Activated T-helper 1 cell treated with anti-CD3 and anti-CD28 coated beads, Interleukin-12 subunit alpha, Interleukin-12 subunit beta, Interleukin-2, Interleukin-4 antibody, amounts not matched to agents 30 ng/mL and 10 ng/mL and 1 ng/mL, durations not matched to agents 14 hours and 24 hours and 36 hours (primary cell): ENCODE measurements around the gene KRT77. TPM values are rescaled to one million over a fixed set of nuclear protein-coding genes. Genes with fewer than 3 reads are reported as not detected.
"Not testable (repeated sequence)": the region's sequence is repeated elsewhere in the genome, so short reads cannot be mapped to it uniquely, and the experiment has no call there.

Experiments
- DNase-seq: peaks from one replicate; pipeline ENCODE4 v3.0.0; 2021; ENCODE audit warnings: low spot score
- H3K27ac Mint-ChIP-seq: one replicate; pipeline ENCODE4 v1.8.0; 2021; ENCODE audit warnings: mild to moderate bottlenecking, mixed read lengths
- H3K27me3 Mint-ChIP-seq: one replicate; pipeline ENCODE4 v1.8.0; 2022; ENCODE audit warnings: mild to moderate bottlenecking, moderate library complexity, mixed read lengths; ENCODE audit not compliant: insufficient read depth
- H3K36me3 Mint-ChIP-seq: one replicate; pipeline ENCODE4 v1.8.0; 2021; ENCODE audit warnings: low read depth, mixed read lengths
- H3K4me1 Mint-ChIP-seq: one replicate; pipeline ENCODE4 v1.8.0; 2021; ENCODE audit warnings: low read depth, mixed read lengths
- H3K4me3 Mint-ChIP-seq: one replicate; pipeline ENCODE4 v1.8.0; 2021; ENCODE audit warnings: mild to moderate bottlenecking, moderate library complexity, mixed read lengths
- H3K9me3 Mint-ChIP-seq: one replicate; pipeline ENCODE4 v1.8.0; 2021; ENCODE audit warnings: mixed read lengths
- intact Hi-C: fragments of 100-400 bp; cut with micrococcal nuclease; formaldehyde crosslinking; loops from one replicate; pipeline ENCODE4 v1.15.1; 2024
- total RNA-seq: library from RNA; stranded (reverse); gene quantifications from 2 replicates; pipeline ENCODE4 v1.2.3, GENCODE V29; 2022

Gene KRT77
- not detected in 2 replicates for total RNA-seq

GRCh38 chr12:52703424-52703823, at the start of gene KRT77:
KRT77 (minus strand) TSS chr12:52703524; CDS start chr12:52703434, 90 bp downstream.
- Mint-ChIP-seq H3K27me3 (peaks cover 9% of the 10 kb centered on the region), H3K36me3 (no peaks in the 10 kb centered on the region), H3K27ac (no peak within 1 kb of the TSS), H3K9me3 (no peaks in the 10 kb centered on the region), H3K4me1 (no peaks in the 10 kb centered on the region), H3K4me3 (no peak within 1 kb of the TSS)
- intact Hi-C loops = no loop called here
- DNase-seq = no peak

GRCh38 chr12:52752516-52752915, 49.2 kb upstream of the KRT77 start:
- intact Hi-C loops = no loop called here
- no peaks in the 10 kb centered on the region for H3K4me1 Mint-ChIP-seq
- no peak overlapping the region for H3K27ac Mint-ChIP-seq
- H3K36me3 Mint-ChIP-seq = no peaks in the 10 kb centered on the region
- H3K4me3 Mint-ChIP-seq = no peak overlapping the region
- H3K27me3 Mint-ChIP-seq = peaks cover 8% of the 10 kb centered on the region
- H3K9me3 Mint-ChIP-seq = no peaks in the 10 kb centered on the region
- DNase-seq = no peak

- Mint-ChIP-seq H3K4me1 (no peaks in the 10 kb centered on the region), H3K27ac (no peak overlapping the region), H3K4me3 (no peak overlapping the region), H3K9me3 (no peaks in the 10 kb centered on the region), H3K36me3 (no peaks in the 10 kb centered on the region), H3K27me3 (peaks cover 8% of the 10 kb centered on the region)
- intact Hi-C loops = no loop called here
- DNase-seq = no peak
Observed at GRCh38 chr12:52751795-52752194, 48.5 kb upstream of the KRT77 start.

- H3K9me3 Mint-ChIP-seq, H3K27ac Mint-ChIP-seq, H3K4me1 Mint-ChIP-seq, DNase-seq, intact Hi-C loops, H3K36me3 Mint-ChIP-seq, H3K4me3 Mint-ChIP-seq, H3K27me3 Mint-ChIP-seq: not testable (repeated sequence)
Observed at GRCh38 chr12:52750532-52750931, 47.2 kb upstream of the KRT77 start.

- peaks cover 6% of the 10 kb centered on the region for H3K27me3 Mint-ChIP-seq
- no peaks in the 10 kb centered on the region for H3K9me3 Mint-ChIP-seq
- no peak for DNase-seq
- no peaks in the 10 kb centered on the region for H3K4me1 Mint-ChIP-seq
- H3K4me3 Mint-ChIP-seq = no peak overlapping the region
- H3K27ac Mint-ChIP-seq = no peak overlapping the region
- H3K36me3 Mint-ChIP-seq = no peaks in the 10 kb centered on the region
- intact Hi-C loops = no loop called here
Observed at GRCh38 chr12:52749827-52750226, 46.5 kb upstream of the KRT77 start.

- no peaks in the 10 kb centered on the region for H3K36me3 Mint-ChIP-seq
- H3K4me3 Mint-ChIP-seq = no peak overlapping the region
- H3K27ac Mint-ChIP-seq = no peak overlapping the region
- H3K27me3 Mint-ChIP-seq = peaks cover 6% of the 10 kb centered on the region
- intact Hi-C loops = no loop called here
- H3K9me3 Mint-ChIP-seq = no peaks in the 10 kb centered on the region
- no peak for DNase-seq
- H3K4me1 Mint-ChIP-seq = no peaks in the 10 kb centered on the region
Observed at GRCh38 chr12:52748578-52748977, 45.3 kb upstream of the KRT77 start.

- intact Hi-C loops = no loop called here
- no peaks in the 10 kb centered on the region for H3K36me3 Mint-ChIP-seq
- H3K9me3 Mint-ChIP-seq = no peaks in the 10 kb centered on the region
- no peaks in the 10 kb centered on the region for H3K4me1 Mint-ChIP-seq
- no peak overlapping the region for H3K4me3 Mint-ChIP-seq
- peaks cover 3% of the 10 kb centered on the region for H3K27me3 Mint-ChIP-seq
- no peak for DNase-seq
- H3K27ac Mint-ChIP-seq = no peak overlapping the region
Observed at GRCh38 chr12:52745554-52745953, 42.2 kb upstream of the KRT77 start.

GRCh38 chr12:52744493-52745156, 41.3 kb upstream of the KRT77 start:
- no peaks in the 10 kb centered on the region for H3K4me1 Mint-ChIP-seq
- intact Hi-C loops = no loop called here
- DNase-seq = no peak
- no peak overlapping the region for H3K4me3 Mint-ChIP-seq
- no peaks in the 10 kb centered on the region for H3K36me3 Mint-ChIP-seq
- H3K27ac Mint-ChIP-seq = no peak overlapping the region
- peaks cover 3% of the 10 kb centered on the region for H3K27me3 Mint-ChIP-seq
- no peaks in the 10 kb centered on the region for H3K9me3 Mint-ChIP-seq

GRCh38 chr12:52742822-52743457, 39.6 kb upstream of the KRT77 start:
- intact Hi-C loops = no loop called here
- Mint-ChIP-seq H3K36me3 (no peaks in the 10 kb centered on the region), H3K4me1 (no peaks in the 10 kb centered on the region), H3K9me3 (no peaks in the 10 kb centered on the region), H3K27me3 (no peaks in the 10 kb centered on the region), H3K27ac (no peak overlapping the region), H3K4me3 (no peak overlapping the region)
- no peak for DNase-seq

GRCh38 chr12:52742196-52742580, 38.9 kb upstream of the KRT77 start:
- H3K4me3 Mint-ChIP-seq = no peak overlapping the region
- no peaks in the 10 kb centered on the region for H3K4me1 Mint-ChIP-seq
- intact Hi-C loops = no loop called here
- no peaks in the 10 kb centered on the region for H3K36me3 Mint-ChIP-seq
- no peaks in the 10 kb centered on the region for H3K9me3 Mint-ChIP-seq
- H3K27ac Mint-ChIP-seq = no peak overlapping the region
- no peaks in the 10 kb centered on the region for H3K27me3 Mint-ChIP-seq
- no peak for DNase-seq

GRCh38 chr12:52741375-52742195, 38.3 kb upstream of the KRT77 start:
- Mint-ChIP-seq H3K36me3 (no peaks in the 10 kb centered on the region), H3K27ac (no peak overlapping the region), H3K4me1 (no peaks in the 10 kb centered on the region), H3K9me3 (no peaks in the 10 kb centered on the region), H3K4me3 (no peak overlapping the region), H3K27me3 (peaks cover under 1% of the 10 kb centered on the region)
- intact Hi-C loops = no loop called here
- DNase-seq = peak; percentile 57

- no peak for DNase-seq
- H3K27ac Mint-ChIP-seq = no peak overlapping the region
- no peak overlapping the region for H3K4me3 Mint-ChIP-seq
- no peaks in the 10 kb centered on the region for H3K36me3 Mint-ChIP-seq
- H3K27me3 Mint-ChIP-seq = peaks cover 3% of the 10 kb centered on the region
- intact Hi-C loops = no loop called here
- no peaks in the 10 kb centered on the region for H3K9me3 Mint-ChIP-seq
- H3K4me1 Mint-ChIP-seq = no peaks in the 10 kb centered on the region
Observed at GRCh38 chr12:52740584-52740983, 37.3 kb upstream of the KRT77 start.

- H3K36me3 Mint-ChIP-seq = no peaks in the 10 kb centered on the region
Observed at GRCh38 chr12:52739963-52740362, 36.6 kb upstream of the KRT77 start.

More at GRCh38 chr12:52739963-52740362, 36.6 kb upstream of the KRT77 start:
- intact Hi-C loops = no loop called here
- no peak overlapping the region for H3K4me3 Mint-ChIP-seq
- no peak for DNase-seq
- H3K27ac Mint-ChIP-seq = no peak overlapping the region
- no peaks in the 10 kb centered on the region for H3K4me1 Mint-ChIP-seq
- H3K27me3 Mint-ChIP-seq = peaks cover 3% of the 10 kb centered on the region
- no peaks in the 10 kb centered on the region for H3K9me3 Mint-ChIP-seq
